Endodermal cell (in vitro differentiated cells): Measurements from ENCODE around the gene COL8A1. TPM values are rescaled to one million over a fixed set of nuclear protein-coding genes. Genes with fewer than 3 reads are reported as not detected.

Source experiments
- DNase-seq: peaks from one replicate; pipeline ENCODE4 v3.0.0-alpha.2; 2017
- H3K27ac ChIP-seq: 2 replicates; pipeline ENCODE4 v1.5.1; 2013; ENCODE audit warnings: mild to moderate bottlenecking, low read depth, low read length, moderate library complexity
- H3K27me3 ChIP-seq: 2 replicates; pipeline ENCODE4 v1.6.1; 2013; ENCODE audit warnings: mild to moderate bottlenecking, low read length, moderate library complexity; ENCODE audit not compliant: insufficient read depth, control insufficient read depth, poor library complexity, severe bottlenecking
- H3K36me3 ChIP-seq: 2 replicates; pipeline ENCODE4 v1.7.0; 2013; ENCODE audit warnings: mild to moderate bottlenecking, low read length, moderate library complexity; ENCODE audit not compliant: control insufficient read depth, insufficient read depth
- H3K4me1 ChIP-seq: one replicate; pipeline ENCODE4 v1.7.0; 2013; ENCODE audit warnings: low read length; ENCODE audit not compliant: control insufficient read depth, insufficient read depth
- H3K4me3 ChIP-seq: 2 replicates; pipeline ENCODE4 v1.5.1; 2013; ENCODE audit warnings: mild to moderate bottlenecking, low read length, moderate library complexity
- H3K9ac ChIP-seq: 2 replicates; pipeline ENCODE4 v1.6.1; 2013; ENCODE audit warnings: mild to moderate bottlenecking, low read length, moderate library complexity; ENCODE audit not compliant: poor library complexity, severe bottlenecking; ENCODE audit errors: extremely low read depth
- H3K9me3 ChIP-seq: 2 replicates; pipeline ENCODE4 v1.6.1; 2013; ENCODE audit warnings: mild to moderate bottlenecking, low read length, moderate library complexity; ENCODE audit not compliant: control insufficient read depth
- H3K27ac Mint-ChIP-seq: 2 replicates; pipeline ENCODE4 v1.8.0; 2020; ENCODE audit warnings: mixed read lengths
- H3K27me3 Mint-ChIP-seq: 2 replicates; pipeline ENCODE4 v1.8.0; 2021; ENCODE audit warnings: mild to moderate bottlenecking, mixed read lengths; ENCODE audit not compliant: insufficient read depth
- H3K36me3 Mint-ChIP-seq: 2 replicates; pipeline ENCODE4 v1.8.0; 2020; ENCODE audit warnings: low read depth, mixed read lengths
- H3K4me1 Mint-ChIP-seq: 2 replicates; pipeline ENCODE4 v1.8.0; 2020; ENCODE audit warnings: mixed read lengths
- H3K4me3 Mint-ChIP-seq: 2 replicates; pipeline ENCODE4 v1.8.0; 2020; ENCODE audit warnings: mild to moderate bottlenecking, moderate library complexity, mixed read lengths
- H3K9me3 Mint-ChIP-seq: 2 replicates; pipeline ENCODE4 v1.8.0; 2020; ENCODE audit warnings: mild to moderate bottlenecking, mixed read lengths
- WGBS, 2 experiments: methylation state at CpG; one replicate each; pipeline versions ENCODE4 v1.1.5 to v1.1.7; 2013; ENCODE audit warnings: missing lambda C conversion rate in 2 of 2, mixed read lengths in 1 of 2; ENCODE audit not compliant: insufficient coverage in 1 of 2, insufficient read length in 1 of 2; 5-methylcytosine and 5-hydroxymethylcytosine counted together
- total RNA-seq, 2 donors: library from RNA; stranded (reverse); fragmentation: NEBNext Ultra II Directional in 1 of 2; extraction: Animal tissue kit (Norgen Biotek cat#: 25700) in 1 of 2; gene quantifications; 2 replicates in 1 of 2; 3 replicates in 1 of 2; pipeline ENCODE4 v1.2.1, GENCODE V29; 2021
- TF ChIP-seq, protein P1 (sequence below): fragments of 200-600 bp; sonication (generic); conservative IDR thresholded peaks from 2 replicates; pipeline ENCODE4 v1.5.0; 2021; ENCODE audit warnings: antibody characterized with exemption, mild to moderate bottlenecking

The COL8A1 gene
- total RNA-seq, 2 donors from 2014 or later: 3.5 to 3.9 TPM

DNA sequence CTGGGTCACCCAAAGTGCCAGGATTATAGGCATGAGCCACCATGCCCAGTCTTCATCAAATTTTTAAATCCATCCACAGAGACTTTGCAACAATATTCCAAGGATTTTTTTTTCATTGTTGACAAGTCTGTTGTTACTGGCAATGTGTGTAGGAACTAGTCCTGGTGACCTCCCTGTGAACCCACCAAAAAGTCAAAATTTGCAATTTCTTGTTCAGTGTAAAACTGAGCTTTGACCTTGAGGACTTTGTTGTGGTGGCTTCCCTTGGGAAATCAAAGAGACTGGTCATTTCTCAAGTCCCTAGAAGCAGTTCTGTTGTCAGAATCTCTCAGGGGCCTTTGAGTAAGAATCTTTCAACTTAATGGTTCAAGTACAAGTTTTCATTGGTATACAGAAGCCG lies 36.9 kb upstream of the COL8A1 start:
- Histone ChIP-seq H3K36me3 (no peaks in the 10 kb centered on the region), H3K9me3 (no peaks in the 10 kb centered on the region), H3K27me3 (no peaks in the 10 kb centered on the region), H3K27ac (no peak overlapping the region), H3K4me3 (no peak overlapping the region), H3K9ac (no peak overlapping the region), H3K4me1 (no peaks in the 10 kb centered on the region)
- 78 to 97% methylated on average over 1 of the region's 1 CpG for WGBS, 2 experiments
- Mint-ChIP-seq H3K9me3 (no peaks in the 10 kb centered on the region), H3K4me1 (no peaks in the 10 kb centered on the region), H3K27me3 (no peaks in the 10 kb centered on the region), H3K36me3 (no peaks in the 10 kb centered on the region), H3K27ac (no peak overlapping the region), H3K4me3 (no peak overlapping the region)
- TF ChIP-seq, protein P1, sequence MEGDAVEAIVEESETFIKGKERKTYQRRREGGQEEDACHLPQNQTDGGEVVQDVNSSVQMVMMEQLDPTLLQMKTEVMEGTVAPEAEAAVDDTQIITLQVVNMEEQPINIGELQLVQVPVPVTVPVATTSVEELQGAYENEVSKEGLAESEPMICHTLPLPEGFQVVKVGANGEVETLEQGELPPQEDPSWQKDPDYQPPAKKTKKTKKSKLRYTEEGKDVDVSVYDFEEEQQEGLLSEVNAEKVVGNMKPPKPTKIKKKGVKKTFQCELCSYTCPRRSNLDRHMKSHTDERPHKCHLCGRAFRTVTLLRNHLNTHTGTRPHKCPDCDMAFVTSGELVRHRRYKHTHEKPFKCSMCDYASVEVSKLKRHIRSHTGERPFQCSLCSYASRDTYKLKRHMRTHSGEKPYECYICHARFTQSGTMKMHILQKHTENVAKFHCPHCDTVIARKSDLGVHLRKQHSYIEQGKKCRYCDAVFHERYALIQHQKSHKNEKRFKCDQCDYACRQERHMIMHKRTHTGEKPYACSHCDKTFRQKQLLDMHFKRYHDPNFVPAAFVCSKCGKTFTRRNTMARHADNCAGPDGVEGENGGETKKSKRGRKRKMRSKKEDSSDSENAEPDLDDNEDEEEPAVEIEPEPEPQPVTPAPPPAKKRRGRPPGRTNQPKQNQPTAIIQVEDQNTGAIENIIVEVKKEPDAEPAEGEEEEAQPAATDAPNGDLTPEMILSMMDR: no peak
- DNase-seq: no peak

DNA sequence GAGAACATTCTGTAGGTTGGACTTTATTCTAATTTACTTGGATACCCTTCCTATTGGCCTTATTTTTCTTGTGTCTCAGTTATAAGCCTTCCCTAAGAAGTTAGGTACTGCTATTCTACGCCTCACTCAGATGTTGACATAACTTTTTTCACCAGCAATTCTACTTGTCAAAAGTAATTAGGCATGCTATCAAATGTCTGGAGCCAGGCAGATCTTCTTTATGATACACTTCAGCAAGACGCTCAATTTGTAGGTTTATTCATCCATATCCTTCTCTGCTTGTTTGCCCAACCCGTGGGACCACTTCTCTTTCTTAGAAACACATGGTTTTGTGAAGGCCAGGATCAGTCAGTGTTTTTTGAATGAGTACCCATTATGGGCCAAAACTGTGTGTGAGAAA lies 36.2 kb upstream of the COL8A1 start:
- TF ChIP-seq, protein P1: no peak
- H3K9me3 ChIP-seq: no peaks in the 10 kb centered on the region
- Mint-ChIP-seq H3K27ac (no peak overlapping the region), H3K9me3 (no peaks in the 10 kb centered on the region), H3K4me3 (no peak overlapping the region), H3K36me3 (no peaks in the 10 kb centered on the region), H3K4me1 (no peaks in the 10 kb centered on the region), H3K27me3 (no peaks in the 10 kb centered on the region)
- DNase-seq: no peak
- 90 to 94% methylated on average over 3 of the region's 3 CpGs for WGBS, 2 experiments
- H3K4me3 ChIP-seq: no peak overlapping the region
- no peaks in the 10 kb centered on the region for H3K36me3 ChIP-seq
- peaks cover 2% of the 10 kb centered on the region for H3K4me1 ChIP-seq
- H3K9ac ChIP-seq: no peak overlapping the region
- no peak overlapping the region for H3K27ac ChIP-seq
- no peaks in the 10 kb centered on the region for H3K27me3 ChIP-seq

DNA sequence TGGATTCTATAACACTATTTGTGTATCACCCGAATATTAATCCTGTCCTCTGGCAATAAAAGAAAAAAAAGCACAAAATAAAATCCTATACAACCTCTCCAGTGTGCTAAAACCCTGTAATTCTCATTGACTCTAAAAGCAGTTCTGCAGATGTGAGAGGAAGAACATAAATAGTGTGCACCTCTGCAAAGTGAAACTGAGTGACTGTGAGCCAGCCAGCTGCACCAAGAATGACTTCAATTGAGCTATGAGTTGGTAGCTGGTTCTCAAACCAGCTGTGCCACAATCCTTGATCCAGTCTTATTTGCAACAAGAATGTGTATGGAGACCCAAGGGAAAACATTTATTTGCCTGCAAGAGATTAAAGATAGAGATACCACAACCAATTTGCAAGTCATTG lies 31.2 kb upstream of the COL8A1 start:
- DNase-seq: no peak
- no peaks in the 10 kb centered on the region for H3K27me3 Mint-ChIP-seq
- Histone ChIP-seq H3K9ac (no peak overlapping the region), H3K9me3 (no peaks in the 10 kb centered on the region), H3K36me3 (no peaks in the 10 kb centered on the region), H3K27ac (no peak overlapping the region), H3K27me3 (no peaks in the 10 kb centered on the region), H3K4me1 (peaks cover 6% of the 10 kb centered on the region), H3K4me3 (no peak overlapping the region)
- no peaks in the 10 kb centered on the region for H3K4me1 Mint-ChIP-seq
- no peaks in the 10 kb centered on the region for H3K36me3 Mint-ChIP-seq
- no peak overlapping the region for H3K27ac Mint-ChIP-seq
- 100% methylated on average over 1 of the region's 1 CpG; no CpG with 5 or more reads in 1 of the 2 experiments for WGBS, 2 experiments
- no peaks in the 10 kb centered on the region for H3K9me3 Mint-ChIP-seq
- TF ChIP-seq, protein P1: no peak
- H3K4me3 Mint-ChIP-seq: no peak overlapping the region
